ENCODE data around the gene TSHZ3.

DNA sequence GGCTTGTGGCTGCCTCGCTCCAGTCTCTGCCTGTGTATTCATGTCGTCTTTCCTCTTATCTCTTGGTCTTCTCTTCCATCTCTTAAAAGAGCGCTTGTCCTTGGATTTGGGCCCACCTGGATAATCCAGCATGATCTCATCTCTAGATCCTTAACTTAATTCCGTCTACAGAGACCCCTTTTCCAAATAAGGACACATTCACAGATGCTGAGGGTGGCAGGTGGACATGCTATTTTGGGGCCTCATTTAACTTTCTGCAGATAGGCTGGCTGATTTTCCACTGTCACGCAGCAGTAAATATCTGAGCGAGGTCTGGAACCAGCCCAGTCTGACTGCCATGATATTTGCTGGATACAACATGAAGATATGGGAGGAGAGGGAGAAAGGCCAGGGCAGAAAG, 41.5 kb upstream of the TSHZ3 start:
- no peak for TF ChIP-seq CTCF (IDR thresholded peaks at IDR 0.05; ENCODE audit: low read depth, low read length)
- no peak for TF ChIP-seq EZH2phosphoT487 (IDR thresholded peaks at IDR 0.05; ENCODE audit: low read depth)

Measured in OCI-LY3 (cell line).